ENCODE measurements around the gene TOM1L1. TPM values are rescaled to one million over a fixed set of nuclear protein-coding genes. Genes with fewer than 3 reads are reported as not detected.

Gene TOM1L1
- total and polyA plus RNA-seq, 2 of the 8 experiments (the other 6 are each of a cell fraction or from before 2014, with no cell fraction given), result 47.0 to 60.8 TPM

DNA sequence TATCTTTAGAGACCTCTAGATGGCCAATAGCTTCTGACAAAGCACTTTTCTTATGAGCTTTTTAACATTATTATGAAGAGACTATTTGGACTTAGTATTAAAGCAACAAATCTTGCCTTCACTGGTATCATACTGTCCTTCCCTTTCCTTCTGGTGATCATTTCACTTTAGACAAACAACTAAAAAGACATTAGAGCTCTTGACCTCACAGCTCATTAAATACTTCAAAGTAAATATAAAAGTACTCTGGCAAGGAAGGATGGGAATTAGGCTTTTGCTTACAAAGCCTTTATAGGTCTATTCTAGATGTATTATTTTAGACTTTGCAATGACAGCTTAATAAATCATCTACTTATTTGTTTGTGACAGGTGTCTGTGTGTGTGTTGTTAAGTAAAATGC, 79.0 kb downstream of the TOM1L1 start:
- H2AFZ ChIP-seq (ENCODE audit: low read length), result no peak overlapping the region
- no peak overlapping the region for H2AK5ac ChIP-seq (ENCODE audit: low read depth, low read length)
- no peak overlapping the region for H3K27ac ChIP-seq (ENCODE audit: low read depth, low read length)
- H2BK20ac ChIP-seq (ENCODE audit: low read length), result no peak overlapping the region
- H3K4me3 ChIP-seq (ENCODE audit: extremely low read depth in 1 of 4, insufficient read depth in 2 of 4, low read depth in 3 of 4, low read length in 4 of 4), result no peak overlapping the region
- ChIA-PET CTCF (ENCODE audit: partially characterized antibody) (no interaction called here), POLR2A (ENCODE audit: partially characterized antibody) (interaction anchor here (1.5 kb wide), 1 partner anchor 9 kb away, joined by 5 read pairs; no protein-coding TSS in a partner anchor)
- H3K27me3 ChIP-seq (replicated peaks in 1 of 4; ENCODE audit: control insufficient read depth in 3 of 4, extremely low read depth in 1 of 4, insufficient read depth in 3 of 4, low read length in 3 of 4), result no peaks in the 10 kb centered on the region
- H2BK120ac ChIP-seq (replicated peaks; ENCODE audit: low read depth, low read length), result no peak overlapping the region
- FAIRE-seq, result no peak
- TF ChIP-seq CBX5 (IDR thresholded peaks at IDR 0.05; ENCODE audit: low read depth, low read length), result no peak
- no peak for TF ChIP-seq ASH2L (IDR thresholded peaks at IDR 0.05; ENCODE audit: low read length)
- no peak for TF ChIP-seq HDAC6 (IDR thresholded peaks at IDR 0.05; ENCODE audit: low read depth, low read length)
- TF ChIP-seq CBX8 (IDR thresholded peaks at IDR 0.05; ENCODE audit: borderline replicate concordance, low read depth, low read length), result no peak
- TF ChIP-seq, protein P1, sequence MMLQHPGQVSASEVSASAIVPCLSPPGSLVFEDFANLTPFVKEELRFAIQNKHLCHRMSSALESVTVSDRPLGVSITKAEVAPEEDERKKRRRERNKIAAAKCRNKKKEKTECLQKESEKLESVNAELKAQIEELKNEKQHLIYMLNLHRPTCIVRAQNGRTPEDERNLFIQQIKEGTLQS (IDR thresholded peaks at IDR 0.05; ENCODE audit: insufficient read depth, low read depth, low read length), result no peak
- H3K79me1 ChIP-seq (ENCODE audit: low read depth, low read length), result no peaks in the 10 kb centered on the region; the same call in 1 of the 2 replicates
- no peak overlapping the region for H2BK5ac ChIP-seq (ENCODE audit: low read depth, low read length)
- H2BK15ac ChIP-seq (ENCODE audit: low read length), result no peak overlapping the region
- no peak overlapping the region for H2BK12ac ChIP-seq (ENCODE audit: low read depth, low read length)
- no peak overlapping the region for H4K5ac ChIP-seq (ENCODE audit: insufficient read length, low read depth, low read length)
- peaks cover 1% of the 10 kb centered on the region; the same call in 1 of the 2 replicates for H3K23me2 ChIP-seq (ENCODE audit: low read depth, low read length)
- no peak overlapping the region for H3K14ac ChIP-seq (ENCODE audit: insufficient read length)
- no peak for DNase-seq (ENCODE audit: low read depth in 1 of 2, low spot score in 2 of 2)
- H3K4me2 ChIP-seq (ENCODE audit: insufficient read depth in 1 of 2, low read depth in 2 of 2, low read length in 2 of 2), result no peak overlapping the region
- peaks cover 0 to 5% of the 10 kb centered on the region in 2 experiments; a peak in 1 of 4 replicates for H3K9me3 ChIP-seq (ENCODE audit: insufficient read depth in 2 of 2, low read depth in 1 of 2, low read length in 1 of 2)
- H3K4me1 ChIP-seq (replicated peaks in 1 of 4; ENCODE audit: control insufficient read depth in 3 of 4, insufficient read depth in 4 of 4, low read length in 3 of 4), result no peaks in the 10 kb centered on the region
- no peak overlapping the region for H3K18ac ChIP-seq (ENCODE audit: extremely low read depth, low read length)
- no peak overlapping the region for H3K4ac ChIP-seq (replicated peaks; ENCODE audit: insufficient read length, low read depth, low read length)
- no peak overlapping the region for H4K91ac ChIP-seq (replicated peaks; ENCODE audit: insufficient read length, low read length)
- no peak overlapping the region for H4K8ac ChIP-seq (ENCODE audit: extremely low read depth, insufficient read depth, low read length)
- no peak overlapping the region for H3K9ac ChIP-seq (replicated peaks in 1 of 4; ENCODE audit: extremely low read depth in 1 of 4, low read depth in 3 of 4, low read length in 3 of 4)
- H4K20me1 ChIP-seq (replicated peaks in 1 of 2; ENCODE audit: control insufficient read depth in 1 of 2, insufficient read depth in 2 of 2, low read length in 2 of 2), result peaks cover 0 to 2% of the 10 kb centered on the region in 2 experiments
- H3K36me3 ChIP-seq (ENCODE audit: control insufficient read depth in 2 of 4, insufficient read depth in 4 of 4, low read length in 3 of 4), result peaks cover 0 to 6% (median 0%) of the 10 kb centered on the region in 4 experiments; a peak in 3 of 8 replicates
- H3K23ac ChIP-seq (ENCODE audit: insufficient read length), result no peak overlapping the region
- H3K56ac ChIP-seq (replicated peaks; ENCODE audit: insufficient read length, low read depth, low read length), result no peak overlapping the region
- peaks cover 1 to 43% of the 10 kb centered on the region in 2 experiments; a peak in 3 of 4 replicates for H3K79me2 ChIP-seq (ENCODE audit: control insufficient read depth in 1 of 2, insufficient read depth in 2 of 2, low read length in 2 of 2)
